Osteoblast (primary cell): Measurements from ENCODE around the gene PRRC2A. TPM values are rescaled to one million over a fixed set of nuclear protein-coding genes. Genes with fewer than 3 reads are reported as not detected.

Source experiments
- DNase-seq: peaks from one replicate; pipeline ENCODE4 v3.0.0; 2011; ENCODE audit warnings: low spot score, mixed read lengths; ENCODE audit not compliant: insufficient read length; ENCODE audit errors: missing footprints
- H2AFZ ChIP-seq: 2 replicates; pipeline ENCODE4 v1.6.0; 2011; ENCODE audit warnings: mild to moderate bottlenecking, low read length
- H3K27ac ChIP-seq: 2 replicates; pipeline ENCODE4 v1.5.1; 2011; ENCODE audit warnings: mild to moderate bottlenecking, low read depth, low read length, moderate library complexity
- H3K27me3 ChIP-seq: 2 replicates; pipeline ENCODE4 v1.6.0; 2012; ENCODE audit warnings: mild to moderate bottlenecking, control low read depth, inconsistent platforms, low read length, moderate library complexity; ENCODE audit not compliant: insufficient read depth
- H3K36me3 ChIP-seq: 2 replicates; pipeline ENCODE4 v1.5.1; 2011; ENCODE audit warnings: mild to moderate bottlenecking, low read length, control low read depth, moderate library complexity; ENCODE audit not compliant: insufficient read depth
- H3K4me1 ChIP-seq: 2 replicates; pipeline ENCODE4 v1.5.1; 2011; ENCODE audit warnings: mild to moderate bottlenecking, low read length, control low read depth, moderate library complexity; ENCODE audit not compliant: insufficient read depth
- H3K4me2 ChIP-seq: 2 replicates; pipeline ENCODE4 v1.6.0; 2011; ENCODE audit warnings: mild to moderate bottlenecking, low read length; ENCODE audit not compliant: insufficient read depth
- H3K4me3 ChIP-seq: fragments of 200-600 bp; sonication (generic); 3 replicates; pipeline ENCODE4 v1.5.1; 2012; ENCODE audit warnings: mild to moderate bottlenecking, low read length, inconsistent platforms; ENCODE audit not compliant: insufficient read depth
- H3K79me2 ChIP-seq: 2 replicates; pipeline ENCODE4 v1.6.0; 2012; ENCODE audit warnings: mild to moderate bottlenecking, low read length, control low read depth, inconsistent platforms; ENCODE audit not compliant: insufficient read depth
- H3K9me3 ChIP-seq: 2 replicates; pipeline ENCODE4 v1.5.1; 2011; ENCODE audit warnings: low read depth, low read length, control low read depth
- H4K20me1 ChIP-seq: 2 replicates; pipeline ENCODE4 v1.6.0; 2012; ENCODE audit warnings: mild to moderate bottlenecking, low read length, control low read depth; ENCODE audit not compliant: insufficient read depth
- CTCF ChIP-seq: IDR thresholded peaks from 2 replicates; pipeline ENCODE4 v1.5.1; 2011; ENCODE audit warnings: mild to moderate bottlenecking, low read depth, low read length, moderate library complexity; ENCODE audit errors: extremely low read depth
- total RNA-seq: library from RNA; depleted of rRNA; stranded (reverse); fragments of >200 nt; gene quantifications from 2 replicates; pipeline ENCODE4 v1.2.3, GENCODE V29; 2012

Gene PRRC2A
- total RNA-seq, 1 donor = 49.2 TPM

- peaks cover 14% of the 10 kb centered on the region for H3K4me1 ChIP-seq
- H3K27ac ChIP-seq = no peak overlapping the region
- no peaks in the 10 kb centered on the region for H3K79me2 ChIP-seq
Observed at GRCh38 chr6:31576897-31577578, 43.5 kb upstream of the PRRC2A start.

GRCh38 chr6:31577579-31577966, 42.9 kb upstream of the PRRC2A start:
- Histone ChIP-seq H3K79me2 (no peaks in the 10 kb centered on the region), H3K4me2 (no peak overlapping the region), H3K4me1 (peaks cover 14% of the 10 kb centered on the region), H3K4me3 (no peak overlapping the region), H3K36me3 (no peaks in the 10 kb centered on the region), H4K20me1 (no peaks in the 10 kb centered on the region), H3K9me3 (no peaks in the 10 kb centered on the region), H2AFZ (no peak overlapping the region), H3K27me3 (no peaks in the 10 kb centered on the region), H3K27ac (no peak overlapping the region)
- TF ChIP-seq CTCF = no peak
- peak; percentile 48 for DNase-seq

More at GRCh38 chr6:31576897-31577578, 43.5 kb upstream of the PRRC2A start:
- no peaks in the 10 kb centered on the region for H3K9me3 ChIP-seq
- TF ChIP-seq CTCF = no peak
- DNase-seq = peak; percentile 36
- no peak overlapping the region for H2AFZ ChIP-seq
- no peaks in the 10 kb centered on the region for H3K36me3 ChIP-seq
- no peaks in the 10 kb centered on the region for H3K27me3 ChIP-seq
- no peaks in the 10 kb centered on the region for H4K20me1 ChIP-seq
- H3K4me2 ChIP-seq = no peak overlapping the region
- no peak overlapping the region for H3K4me3 ChIP-seq

GRCh38 chr6:31578184-31579118, 42.1 kb upstream of the PRRC2A start:
- Histone ChIP-seq H3K79me2 (no peaks in the 10 kb centered on the region), H3K27ac (no peak overlapping the region), H3K9me3 (no peaks in the 10 kb centered on the region), H3K4me3 (no peak overlapping the region), H3K36me3 (no peaks in the 10 kb centered on the region), H4K20me1 (no peaks in the 10 kb centered on the region), H3K4me1 (peaks cover 14% of the 10 kb centered on the region), H3K4me2 (no peak overlapping the region), H3K27me3 (no peaks in the 10 kb centered on the region), H2AFZ (no peak overlapping the region)
- no peak for TF ChIP-seq CTCF
- DNase-seq = no peak

GRCh38 chr6:31579119-31579505, 41.4 kb upstream of the PRRC2A start:
- Histone ChIP-seq H3K27me3 (no peaks in the 10 kb centered on the region), H3K9me3 (no peaks in the 10 kb centered on the region), H3K4me3 (no peak overlapping the region), H3K27ac (no peak overlapping the region), H2AFZ (no peak overlapping the region), H4K20me1 (no peaks in the 10 kb centered on the region), H3K79me2 (no peaks in the 10 kb centered on the region), H3K4me1 (peaks cover 14% of the 10 kb centered on the region), H3K4me2 (no peak overlapping the region), H3K36me3 (no peaks in the 10 kb centered on the region)
- DNase-seq = no peak
- TF ChIP-seq CTCF = no peak
